ENCODE results near the gene TCHP.

The TCHP gene

DNA sequence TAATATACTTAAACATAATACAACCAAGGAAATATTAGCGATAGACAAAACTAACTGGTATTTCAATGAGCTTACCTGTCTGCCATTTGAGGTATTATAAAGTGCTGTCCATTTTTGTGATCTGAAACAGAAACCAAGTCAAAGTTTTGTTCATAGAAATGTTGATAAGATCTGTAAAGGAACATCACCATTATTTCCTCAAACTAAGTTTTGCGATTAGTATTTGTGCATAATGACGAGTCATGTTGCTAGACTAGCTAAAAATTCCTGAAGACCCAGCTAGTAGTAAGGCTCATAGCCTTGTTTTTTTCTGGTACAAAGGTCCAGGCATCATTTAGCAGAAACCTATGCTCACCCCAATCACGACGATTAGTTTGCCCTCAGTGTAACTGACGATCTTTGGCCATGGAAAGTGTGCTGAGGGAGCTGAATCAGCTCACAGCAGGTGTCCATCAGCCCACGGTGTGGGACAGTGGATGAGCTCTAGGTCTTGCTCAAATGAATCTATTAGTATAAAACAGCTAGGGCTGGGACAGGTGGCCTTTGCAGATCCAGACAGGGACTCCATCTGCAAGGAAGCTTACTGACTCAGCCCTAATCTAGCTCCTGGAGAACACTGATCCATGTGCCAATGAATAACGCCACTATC lies 67.4 kb downstream of the TCHP start:
- no peak for DNase-seq
